KMS-11 (cell line): ENCODE results near the gene ARID1B.

Experiments used
- H2AFZ ChIP-seq: fragments of 200-600 bp; sonication (generic); 2 replicates; pipeline ENCODE4 v1.6.1; 2016; ENCODE audit warnings: antibody characterized with exemption, mixed run types, low read depth
- H3K27ac ChIP-seq: fragments of 200-600 bp; sonication (generic); 2 replicates; pipeline ENCODE4 v1.6.1; 2016; ENCODE audit warnings: mild to moderate bottlenecking, mixed run types
- H3K27me3 ChIP-seq: fragments of 200-600 bp; sonication (generic); 2 replicates; pipeline ENCODE4 v1.6.1; 2017; ENCODE audit warnings: mild to moderate bottlenecking, low read depth, mixed run types, moderate library complexity; ENCODE audit not compliant: insufficient read depth
- H3K36me3 ChIP-seq: fragments of 200-600 bp; sonication (generic); 2 replicates; pipeline ENCODE4 v1.6.1; 2017; ENCODE audit warnings: mild to moderate bottlenecking, mixed run types; ENCODE audit not compliant: insufficient read depth
- H3K4me1 ChIP-seq: fragments of 200-600 bp; sonication (generic); 2 replicates; pipeline ENCODE4 v1.6.1; 2016; ENCODE audit warnings: mild to moderate bottlenecking, low read depth, mixed run types; ENCODE audit not compliant: poor library complexity, severe bottlenecking
- H3K4me2 ChIP-seq: fragments of 200-600 bp; sonication (generic); 2 replicates; pipeline ENCODE4 v1.7.0; 2016; ENCODE audit warnings: mild to moderate bottlenecking, mixed run types
- H3K4me3 ChIP-seq: fragments of 200-600 bp; sonication (generic); IDR thresholded peaks from 2 replicates; pipeline ENCODE4 v1.6.1; 2017; ENCODE audit warnings: low read depth, low read length, mixed read lengths; ENCODE audit not compliant: insufficient read depth
- H3K79me2 ChIP-seq: fragments of 200-600 bp; sonication (generic); 2 replicates; pipeline ENCODE4 v1.6.1; 2016; ENCODE audit warnings: low read depth, mixed run types; ENCODE audit not compliant: insufficient read depth
- H3K9ac ChIP-seq: fragments of 200-600 bp; sonication (generic); 2 replicates; pipeline ENCODE4 v1.6.1; 2016; ENCODE audit warnings: mild to moderate bottlenecking, mixed run types
- H4K20me1 ChIP-seq: fragments of 200-600 bp; sonication (generic); 2 replicates; pipeline ENCODE4 v1.6.1; 2016; ENCODE audit warnings: mild to moderate bottlenecking, mixed run types; ENCODE audit not compliant: insufficient read depth
- CTCF ChIP-seq: fragments of 200-600 bp; sonication (generic); conservative IDR thresholded peaks from 2 replicates; pipeline ENCODE4 v1.6.1; 2017; ENCODE audit warnings: low read depth, mild to moderate bottlenecking, antibody characterized with exemption, low read length, moderate library complexity, mixed read lengths

The ARID1B gene

GRCh38 chr6:157236040-157236725 is 459.0 kb downstream of the ARID1B start:
- TF ChIP-seq CTCF = no peak
- Histone ChIP-seq H3K4me1 (peaks cover 18% of the 10 kb centered on the region), H3K27ac (no peak overlapping the region), H3K4me2 (peak overlapping the region; percentile 68), H4K20me1 (no peaks in the 10 kb centered on the region), H3K9ac (no peak overlapping the region; the same call in 1 of the 2 replicates), H3K27me3 (no peaks in the 10 kb centered on the region), H3K79me2 (no peaks in the 10 kb centered on the region), H3K4me3 (no peak overlapping the region), H3K36me3 (no peaks in the 10 kb centered on the region), H2AFZ (peak overlapping the region; percentile 64; the same call in 1 of the 2 replicates)

- Histone ChIP-seq H3K4me1 (peaks cover 25% of the 10 kb centered on the region), H3K27ac (no peak overlapping the region), H3K79me2 (no peaks in the 10 kb centered on the region), H3K4me3 (no peak overlapping the region), H3K27me3 (no peaks in the 10 kb centered on the region), H2AFZ (no peak overlapping the region), H3K36me3 (no peaks in the 10 kb centered on the region), H3K9ac (no peak overlapping the region), H3K4me2 (no peak overlapping the region), H4K20me1 (no peaks in the 10 kb centered on the region)
- TF ChIP-seq CTCF = no peak
Observed at GRCh38 chr6:157238346-157238745, 461.2 kb downstream of the ARID1B start.

- H3K36me3 ChIP-seq = no peaks in the 10 kb centered on the region
- no peak overlapping the region for H2AFZ ChIP-seq
- H3K9ac ChIP-seq = no peak overlapping the region
- no peak for TF ChIP-seq CTCF
- no peaks in the 10 kb centered on the region for H4K20me1 ChIP-seq
- peaks cover 25% of the 10 kb centered on the region for H3K4me1 ChIP-seq
- no peaks in the 10 kb centered on the region for H3K79me2 ChIP-seq
- H3K4me2 ChIP-seq = no peak overlapping the region
- H3K27me3 ChIP-seq = no peaks in the 10 kb centered on the region
- no peak overlapping the region for H3K27ac ChIP-seq
- H3K4me3 ChIP-seq = no peak overlapping the region
Observed at GRCh38 chr6:157239148-157239547, 462.0 kb downstream of the ARID1B start.

- Histone ChIP-seq H3K4me3 (no peak overlapping the region), H3K36me3 (no peaks in the 10 kb centered on the region), H3K4me1 (peaks cover 25% of the 10 kb centered on the region), H3K27me3 (no peaks in the 10 kb centered on the region), H3K27ac (no peak overlapping the region), H4K20me1 (no peaks in the 10 kb centered on the region), H2AFZ (peak overlapping the region; percentile 67; the same call in 1 of the 2 replicates), H3K4me2 (peak overlapping the region; percentile 84; the same call in 1 of the 2 replicates), H3K9ac (no peak overlapping the region; the same call in 1 of the 2 replicates), H3K79me2 (no peaks in the 10 kb centered on the region)
- TF ChIP-seq CTCF = no peak
Observed at GRCh38 chr6:157239671-157240058, 462.5 kb downstream of the ARID1B start.
